PC-3 (cell line): ENCODE results near the gene TNFRSF18. TPM values are rescaled to one million over a fixed set of nuclear protein-coding genes. Genes with fewer than 3 reads are reported as not detected.
A peak's percentile ranks its signal among the peaks of the same experiment; 100 is the strongest.

ENCODE experiments used
- ATAC-seq: fragments of 200-7000 bp; cut with Tn5 transposase; 2 replicates; pipeline ENCODE4 v1.9.1; 2020; ENCODE audit warnings: mild to moderate bottlenecking, moderate library complexity
- BruUV-seq: library from RNA; stranded (reverse); fragments of 400-500 nt; replicated peaks from 2 replicates; lab custom pipeline; 2021; lab: Mats Ljungman, UMichigan
- CTCF ChIA-PET: fragments of 300-600 bp; sonication (Branson Sonifier 250); formaldehyde crosslinking; loops from one replicate; lab custom pipeline; 2022; ENCODE audit warnings: antibody characterized with exemption; lab: Charles Lee
- POLR2A ChIA-PET: fragments of 300-600 bp; sonication (Branson Sonifier 250); formaldehyde crosslinking; loops from one replicate; lab custom pipeline; 2022; ENCODE audit warnings: antibody characterized with exemption; ENCODE audit not compliant: unreplicated experiment; lab: Charles Lee
- DNase-seq: peaks from one replicate; pipeline ENCODE4 v3.0.0-alpha.2; 2015
- H2AFZ ChIP-seq: fragments of 300-600 bp; sonication (generic); 2 replicates; pipeline ENCODE4 v1.6.0; 2016; ENCODE audit warnings: antibody characterized with exemption, low read length
- H3F3A ChIP-seq: fragments of 300-600 bp; sonication (generic); one replicate; pipeline ENCODE4 v1.6.0; 2017; ENCODE audit warnings: antibody characterized with exemption, low read length, control low read depth, mild to moderate bottlenecking; ENCODE audit not compliant: unreplicated experiment
- H3K27ac ChIP-seq: fragments of 300-600 bp; sonication (generic); 2 replicates; pipeline ENCODE4 v1.5.1; 2016; ENCODE audit warnings: mild to moderate bottlenecking, low read length
- H3K27me3 ChIP-seq: fragments of 300-600 bp; sonication (generic); 2 replicates; pipeline ENCODE4 v1.6.1; 2016; ENCODE audit warnings: low read length, mixed read lengths
- H3K36me3 ChIP-seq: fragments of 300-600 bp; sonication (generic); 2 replicates; pipeline ENCODE4 v1.6.1; 2016; ENCODE audit warnings: low read depth, mixed run types, low read length, mixed read lengths
- H3K4me1 ChIP-seq: fragments of 300-600 bp; sonication (generic); 2 replicates; pipeline ENCODE4 v1.5.1; 2016; ENCODE audit warnings: low read length; ENCODE audit not compliant: insufficient read depth
- H3K4me2 ChIP-seq: fragments of 300-600 bp; sonication (generic); 2 replicates; pipeline ENCODE4 v1.6.0; 2016; ENCODE audit warnings: low read length
- H3K4me3 ChIP-seq: fragments of 300-600 bp; sonication (generic); 2 replicates; pipeline ENCODE4 v1.5.1; 2016; ENCODE audit warnings: mild to moderate bottlenecking, low read length, mixed read lengths
- H3K79me2 ChIP-seq: fragments of 300-600 bp; sonication (generic); 2 replicates; pipeline ENCODE4 v1.6.1; 2017; ENCODE audit warnings: low read length, mixed read lengths
- H3K9ac ChIP-seq: fragments of 300-600 bp; sonication (generic); 2 replicates; pipeline ENCODE4 v1.6.0; 2016; ENCODE audit warnings: mild to moderate bottlenecking, low read length
- H3K9me2 ChIP-seq: fragments of 300-600 bp; sonication (generic); replicated peaks from 2 replicates; pipeline ENCODE4 v1.6.1; 2016; ENCODE audit warnings: mixed run types, low read length, mixed read lengths
- H3K9me3 ChIP-seq: fragments of 300-600 bp; sonication (generic); 2 replicates; pipeline ENCODE4 v1.6.1; 2016; ENCODE audit warnings: low read length, mixed read lengths
- H4K20me1 ChIP-seq: fragments of 300-600 bp; sonication (generic); 2 replicates; pipeline ENCODE4 v1.6.1; 2016; ENCODE audit warnings: low read length, mixed read lengths
- CTCF ChIP-seq: fragments of 300-600 bp; sonication (generic); conservative IDR thresholded peaks from 2 replicates; pipeline ENCODE4 v1.5.1; 2017; ENCODE audit warnings: antibody characterized with exemption, low read depth, mild to moderate bottlenecking, low read length
- EZH2 ChIP-seq: fragments of 300-600 bp; sonication (generic); IDR thresholded peaks from one replicate; pipeline ENCODE4 v1.6.1; 2017; ENCODE audit warnings: antibody characterized with exemption, mild to moderate bottlenecking, low read length; ENCODE audit not compliant: unreplicated experiment
- EZH2phosphoT487 ChIP-seq: fragments of 300-600 bp; sonication (generic); IDR thresholded peaks from 2 replicates; pipeline ENCODE4 v1.6.1; 2018; ENCODE audit warnings: mild to moderate bottlenecking, antibody characterized with exemption, low read length, borderline replicate concordance
- intact Hi-C: fragments of 100-400 bp; cut with micrococcal nuclease; formaldehyde crosslinking; loops from 2 replicates; pipeline ENCODE4 v1.9.0; 2023
- total RNA-seq: library from RNA; depleted of rRNA; stranded (reverse); fragments of >200 nt; gene quantifications from 2 replicates; pipeline ENCODE4 v1.2.3, GENCODE V29; 2014

TNFRSF18 gene
- total RNA-seq, 1 experiment from 2014 or later = 87.2 TPM

GRCh38 chr1:1223891-1224290 is 17.5 kb upstream of the TNFRSF18 start:
- ATAC-seq = no peak
- no peak overlapping the region for H2AFZ ChIP-seq
- no peaks in the 10 kb centered on the region for H3F3A ChIP-seq
- no TSS peak for BruUV-seq
- no peak for TF ChIP-seq EZH2phosphoT487
- TF ChIP-seq CTCF = no peak
- TF ChIP-seq EZH2 = no peak
- DNase-seq = no peak
- intact Hi-C loops = no loop called here
- POLR2A ChIA-PET = no interaction called here
- H3K79me2 ChIP-seq = peaks cover 44% of the 10 kb centered on the region
- no peak overlapping the region for H3K4me3 ChIP-seq
- H3K4me2 ChIP-seq = no peak overlapping the region
- peaks cover 52% of the 10 kb centered on the region for H3K36me3 ChIP-seq
- H3K27me3 ChIP-seq = no peaks in the 10 kb centered on the region
- H3K4me1 ChIP-seq = no peaks in the 10 kb centered on the region
- CTCF ChIA-PET = no interaction called here
- no peak overlapping the region for H3K27ac ChIP-seq
- H3K9me2 ChIP-seq = no peaks in the 10 kb centered on the region
- no peak overlapping the region for H3K9ac ChIP-seq
- H3K9me3 ChIP-seq = no peaks in the 10 kb centered on the region
- H4K20me1 ChIP-seq = 0 out of 2 replicates have a peak, but pooled peaks cover 6% of the 10 kb centered on the region

- ChIA-PET POLR2A (no interaction called here), CTCF (no interaction called here)
- Histone ChIP-seq H3K36me3 (peaks cover 53% of the 10 kb centered on the region), H3F3A (no peaks in the 10 kb centered on the region), H3K4me1 (no peaks in the 10 kb centered on the region), H3K4me3 (no peak overlapping the region), H3K9me3 (no peaks in the 10 kb centered on the region), H3K9me2 (no peaks in the 10 kb centered on the region), H2AFZ (no peak overlapping the region), H3K4me2 (no peak overlapping the region), H3K27me3 (no peaks in the 10 kb centered on the region), H3K79me2 (peaks cover 38% of the 10 kb centered on the region), H4K20me1 (0 out of 2 replicates have a peak, but pooled peaks cover 1% of the 10 kb centered on the region), H3K9ac (no peak overlapping the region), H3K27ac (no peak overlapping the region)
- no peak for TF ChIP-seq EZH2phosphoT487
- intact Hi-C loops = no loop called here
- BruUV-seq = no TSS peak
- DNase-seq (no peak), ATAC-seq (no peak)
These were observed 16.9 kb upstream of the TNFRSF18 start for GRCh38 chr1:1223321-1223720.

- Histone ChIP-seq H3F3A (no peaks in the 10 kb centered on the region), H3K4me2 (no peak overlapping the region), H3K4me3 (no peak overlapping the region), H3K79me2 (peaks cover 32% of the 10 kb centered on the region), H3K9me2 (no peaks in the 10 kb centered on the region), H3K27ac (no peak overlapping the region), H3K27me3 (no peaks in the 10 kb centered on the region), H4K20me1 (no peaks in the 10 kb centered on the region), H3K36me3 (peaks cover 53% of the 10 kb centered on the region), H2AFZ (no peak overlapping the region), H3K4me1 (no peaks in the 10 kb centered on the region), H3K9me3 (no peaks in the 10 kb centered on the region), H3K9ac (no peak overlapping the region)
- TF ChIP-seq EZH2phosphoT487 (no peak), CTCF (no peak), EZH2 (no peak)
- no peak for DNase-seq
- ChIA-PET CTCF (no interaction called here), POLR2A (no interaction called here)
- intact Hi-C loops = no loop called here
- TSS peak; percentile 4 for BruUV-seq
- no peak for ATAC-seq
These were observed 16.3 kb upstream of the TNFRSF18 start for GRCh38 chr1:1222575-1223225.
